Muscle layer of colon (tissue), 2 donors: ENCODE measurements around the gene C17orf58.

Experiments used
- H3K27ac ChIP-seq: one replicate; pipeline ENCODE4 v1.7.0; 2013; ENCODE audit warnings: low read depth, mild to moderate bottlenecking, low read length, moderate library complexity
- H3K27me3 ChIP-seq, 2 donors: one replicate each; pipeline ENCODE4 v1.7.0; 2013; ENCODE audit warnings: low read length in 2 of 2, mild to moderate bottlenecking in 2 of 2; ENCODE audit not compliant: insufficient read depth in 2 of 2, control insufficient read depth in 1 of 2
- H3K36me3 ChIP-seq: one replicate; pipeline ENCODE4 v1.7.0; 2013; ENCODE audit warnings: mild to moderate bottlenecking, low read length; ENCODE audit not compliant: insufficient read depth
- H3K4me1 ChIP-seq: one replicate; pipeline ENCODE4 v1.7.0; 2013; ENCODE audit warnings: mild to moderate bottlenecking, low read length; ENCODE audit not compliant: insufficient read depth
- H3K4me3 ChIP-seq, 2 donors: one replicate each; pipeline ENCODE4 v1.7.0; 2013; ENCODE audit warnings: low read length in 2 of 2, low read depth in 1 of 2, mild to moderate bottlenecking in 1 of 2, moderate library complexity in 1 of 2
- H3K9ac ChIP-seq: one replicate; pipeline ENCODE4 v1.7.0; 2013; ENCODE audit warnings: low read length
- H3K9me3 ChIP-seq: one replicate; pipeline ENCODE4 v1.7.0; 2013; ENCODE audit warnings: mild to moderate bottlenecking, low read length
- donor health status: abdominal sarcoma.
- donor health status: Adenocarcinoma of cecum.

Gene C17orf58

DNA sequence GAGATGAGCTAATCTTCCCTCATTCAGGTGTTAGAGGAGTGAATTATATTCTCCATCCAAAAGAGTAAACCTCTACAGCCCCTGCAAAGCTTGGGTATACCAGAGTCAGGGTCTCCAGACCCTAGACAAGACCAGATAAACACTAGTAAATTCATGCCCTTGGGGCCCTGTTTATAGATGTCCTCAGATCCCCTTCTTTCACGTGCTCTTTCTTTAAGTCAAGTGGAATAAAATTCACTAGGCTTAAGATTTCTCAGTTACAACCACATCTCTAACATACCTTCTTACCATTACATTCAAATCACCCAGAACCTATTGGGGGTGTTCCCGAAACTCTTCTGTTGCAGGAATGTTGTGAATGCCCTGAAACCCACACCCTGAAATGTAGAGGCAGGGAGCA lies 2.2 kb upstream of the C17orf58 start:
- Histone ChIP-seq H3K4me1 (peaks cover 9% of the 10 kb centered on the region), H3K4me3 (no peak overlapping the region), H3K27ac (no peak overlapping the region), H3K9ac (no peak overlapping the region), H3K36me3 (no peaks in the 10 kb centered on the region), H3K27me3 (no peaks in the 10 kb centered on the region), H3K9me3 (no peaks in the 10 kb centered on the region)

DNA sequence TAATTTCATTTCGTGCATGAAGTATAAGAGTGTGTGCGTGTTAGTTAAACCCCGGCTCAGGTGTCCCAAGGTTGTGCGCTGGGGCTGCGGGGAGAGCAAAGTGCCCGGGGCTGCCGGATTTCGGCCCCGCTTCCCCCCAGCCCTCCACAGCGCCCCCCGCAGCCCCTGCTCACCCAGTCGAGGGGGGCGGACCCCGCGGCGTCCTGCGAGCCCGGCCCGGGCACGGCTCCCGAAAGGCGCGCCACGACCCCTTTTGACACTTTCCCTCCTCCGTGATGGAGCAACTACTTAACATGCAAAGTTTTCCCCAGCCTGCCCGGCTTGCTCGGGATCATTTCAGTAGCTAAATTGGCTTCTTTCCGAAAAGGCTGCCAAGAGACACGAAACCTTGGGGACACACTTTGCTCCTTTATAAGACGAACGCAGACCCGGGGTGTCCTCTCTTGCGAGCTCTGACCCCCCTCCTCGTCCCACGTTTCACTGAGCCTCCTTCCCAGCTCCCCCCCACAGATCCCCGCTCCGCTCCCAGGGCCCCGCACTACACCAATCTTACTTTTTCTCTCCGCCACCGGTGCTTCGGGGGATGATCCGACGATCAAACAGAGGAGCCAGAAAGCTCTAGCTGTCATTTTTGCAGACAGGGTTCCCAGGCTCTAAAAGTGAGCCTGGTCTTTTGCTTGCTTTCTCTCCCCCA lies 552 bp downstream of the C17orf58 start:
- H3K27ac ChIP-seq, result peak overlapping the region; percentile 49
- H3K27me3 ChIP-seq, result no peaks in the 10 kb centered on the region
- H3K36me3 ChIP-seq, result no peaks in the 10 kb centered on the region
- H3K4me1 ChIP-seq, result peaks cover 9% of the 10 kb centered on the region
- H3K9me3 ChIP-seq, result no peaks in the 10 kb centered on the region
- peak overlapping the region; percentile 34 to 76 for H3K4me3 ChIP-seq
- peak overlapping the region; percentile 35 for H3K9ac ChIP-seq

- Histone ChIP-seq H3K36me3 (no peaks in the 10 kb centered on the region), H3K9ac (peak overlapping the region; percentile 35), H3K27me3 (no peaks in the 10 kb centered on the region), H3K4me3 (peak overlapping the region; percentile 34 to 76), H3K4me1 (peaks cover 9% of the 10 kb centered on the region), H3K27ac (peak overlapping the region; percentile 49), H3K9me3 (no peaks in the 10 kb centered on the region)
These were observed 1.3 kb downstream of the C17orf58 start for GRCh38 chr17:67994817-67995569.

DNA sequence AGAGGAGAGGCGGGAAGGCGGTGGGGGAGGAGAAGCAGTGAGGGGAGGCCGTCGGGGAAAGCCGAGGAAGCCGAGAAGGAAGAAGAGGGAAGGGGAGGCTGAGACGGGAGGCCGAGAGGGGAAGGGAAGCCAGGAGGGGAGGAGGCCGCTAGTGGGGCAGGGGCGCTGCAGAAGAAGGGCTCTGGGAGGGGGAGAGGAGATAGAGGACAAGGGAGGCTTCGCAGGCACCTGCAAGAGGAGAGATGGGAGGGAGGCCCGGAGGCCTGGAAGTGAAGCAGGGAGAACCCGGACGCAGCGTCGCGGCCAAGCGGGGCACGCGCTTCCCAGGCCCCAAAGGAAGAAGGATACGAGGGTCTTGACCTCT lies 2.3 kb downstream of the C17orf58 start:
- Histone ChIP-seq H3K36me3 (no peaks in the 10 kb centered on the region), H3K9me3 (no peaks in the 10 kb centered on the region), H3K27ac (peak overlapping the region; percentile 86), H3K4me3 (peak overlapping the region; percentile 37 to 75), H3K27me3 (no peaks in the 10 kb centered on the region), H3K9ac (peak overlapping the region; percentile 71), H3K4me1 (peaks cover 9% of the 10 kb centered on the region)

DNA sequence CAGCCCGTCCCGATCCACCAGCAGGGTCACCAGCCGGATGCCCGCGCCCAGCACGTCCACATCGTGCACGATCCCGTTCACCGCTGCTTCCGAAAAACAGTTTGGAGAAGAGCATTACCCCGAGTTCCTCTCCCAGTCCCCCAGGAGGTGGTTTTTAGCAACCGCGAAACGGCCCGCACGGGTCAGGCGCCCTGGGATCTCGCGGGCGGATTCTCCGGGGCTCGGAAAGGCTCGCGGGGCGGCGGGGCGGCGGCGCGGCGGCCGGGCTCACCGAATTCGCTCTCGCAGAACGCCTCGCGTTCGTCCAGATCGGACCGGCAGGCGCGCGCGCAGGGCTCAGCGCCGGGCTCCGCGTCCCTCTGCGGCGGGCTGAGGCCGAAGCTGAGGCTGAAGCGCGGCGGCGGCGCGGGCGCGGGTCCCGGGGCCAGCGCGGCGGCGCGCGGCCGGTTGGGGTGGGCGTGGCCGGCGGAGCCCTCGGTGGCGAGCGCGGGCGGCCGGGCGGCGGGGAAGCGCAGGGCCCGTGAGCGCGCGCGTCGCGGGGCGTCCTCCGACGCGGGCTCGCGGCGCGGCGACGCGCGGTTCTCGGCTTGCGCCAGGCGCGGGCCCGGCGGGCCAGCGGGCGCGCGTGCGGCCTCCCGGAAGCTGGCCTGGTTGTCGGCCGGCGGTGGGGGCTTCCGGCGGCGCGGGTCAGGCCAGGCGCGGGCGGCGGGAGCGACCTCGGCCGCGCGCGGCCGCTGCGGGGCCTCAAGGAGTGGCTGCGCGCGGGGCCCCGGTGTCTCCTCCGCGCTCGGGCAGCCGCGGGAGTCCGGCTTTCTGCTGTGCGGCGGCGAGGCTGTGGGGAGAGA lies 2.9 kb downstream of the C17orf58 start:
- Histone ChIP-seq H3K36me3 (no peaks in the 10 kb centered on the region), H3K4me1 (peaks cover 9% of the 10 kb centered on the region), H3K27ac (peak overlapping the region; percentile 86)

GRCh38 chr17:67992548-67993152 lies 3.6 kb downstream of the C17orf58 start:
- peak overlapping the region; percentile 60 to 84 for H3K4me3 ChIP-seq
- H3K4me1 ChIP-seq, result peaks cover 9% of the 10 kb centered on the region
- H3K36me3 ChIP-seq, result no peaks in the 10 kb centered on the region
- no peaks in the 10 kb centered on the region for H3K9me3 ChIP-seq
- peak overlapping the region; percentile 73 for H3K9ac ChIP-seq
- no peaks in the 10 kb centered on the region for H3K27me3 ChIP-seq
- H3K27ac ChIP-seq, result peak overlapping the region; percentile 84

More for the DNA sequence above, 2.9 kb downstream of the C17orf58 start:
- no peaks in the 10 kb centered on the region for H3K9me3 ChIP-seq
- peak overlapping the region; percentile 60 to 84 for H3K4me3 ChIP-seq
- H3K9ac ChIP-seq, result peak overlapping the region; percentile 73
- H3K27me3 ChIP-seq, result no peaks in the 10 kb centered on the region

- Histone ChIP-seq H3K4me3 (no peak overlapping the region), H3K9me3 (no peaks in the 10 kb centered on the region), H3K9ac (no peak overlapping the region), H3K36me3 (no peaks in the 10 kb centered on the region), H3K27me3 (no peaks in the 10 kb centered on the region), H3K4me1 (peaks cover 9% of the 10 kb centered on the region), H3K27ac (no peak overlapping the region)
These were observed 5.4 kb downstream of the C17orf58 start for GRCh38 chr17:67990909-67991308.

- no peaks in the 10 kb centered on the region for H3K27me3 ChIP-seq
- H3K36me3 ChIP-seq, result no peaks in the 10 kb centered on the region
- no peak overlapping the region for H3K27ac ChIP-seq
- H3K4me1 ChIP-seq, result no peaks in the 10 kb centered on the region
- H3K9ac ChIP-seq, result no peak overlapping the region
- no peak overlapping the region for H3K4me3 ChIP-seq
- H3K9me3 ChIP-seq, result no peaks in the 10 kb centered on the region
These were observed 12.9 kb downstream of the C17orf58 start for GRCh38 chr17:67983383-67983688.

GRCh38 chr17:67982686-67983382 lies 13.4 kb downstream of the C17orf58 start:
- Histone ChIP-seq H3K27me3 (no peaks in the 10 kb centered on the region), H3K9ac (no peak overlapping the region), H3K9me3 (no peaks in the 10 kb centered on the region), H3K4me3 (no peak overlapping the region), H3K27ac (no peak overlapping the region), H3K4me1 (no peaks in the 10 kb centered on the region), H3K36me3 (no peaks in the 10 kb centered on the region)

DNA sequence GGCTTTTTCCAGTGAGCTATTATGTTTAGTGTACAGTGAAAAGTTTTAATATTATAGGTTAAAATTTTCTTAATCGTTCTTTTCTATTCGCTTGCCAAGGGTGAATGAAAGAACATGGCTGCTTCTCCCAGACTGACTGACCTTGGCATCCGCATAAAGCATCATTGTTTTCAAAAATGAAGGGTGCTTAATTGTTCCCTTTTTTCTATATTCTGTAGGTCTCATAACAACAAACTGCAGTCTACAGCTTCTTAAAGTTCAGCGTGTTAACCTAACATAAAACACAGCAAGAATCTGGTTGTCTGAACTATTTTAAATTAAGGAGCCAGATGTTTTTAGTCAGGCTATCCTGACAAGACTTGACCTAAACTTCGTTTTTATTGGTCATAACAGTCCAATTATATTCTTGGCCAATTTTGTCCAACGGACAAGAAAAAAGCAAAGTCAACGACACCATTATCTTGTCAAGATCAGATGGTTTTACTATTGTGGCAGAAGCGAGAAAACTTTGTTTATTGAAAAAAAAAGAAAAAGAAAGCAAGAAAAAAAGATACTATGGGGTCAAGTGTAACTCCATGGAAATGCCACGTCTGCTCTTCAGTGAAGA lies 14.1 kb downstream of the C17orf58 start:
- no peaks in the 10 kb centered on the region for H3K36me3 ChIP-seq
- no peak overlapping the region for H3K27ac ChIP-seq
- no peak overlapping the region for H3K9ac ChIP-seq
- no peaks in the 10 kb centered on the region for H3K4me1 ChIP-seq
- H3K4me3 ChIP-seq, result no peak overlapping the region
- H3K27me3 ChIP-seq, result no peaks in the 10 kb centered on the region
- no peaks in the 10 kb centered on the region for H3K9me3 ChIP-seq
